Measurements from ENCODE around the gene PIGP.
"Not testable (repeated sequence)": the region's sequence is repeated elsewhere in the genome, so short reads cannot be mapped to it uniquely, and the experiment has no call there.

The PIGP gene

DNA sequence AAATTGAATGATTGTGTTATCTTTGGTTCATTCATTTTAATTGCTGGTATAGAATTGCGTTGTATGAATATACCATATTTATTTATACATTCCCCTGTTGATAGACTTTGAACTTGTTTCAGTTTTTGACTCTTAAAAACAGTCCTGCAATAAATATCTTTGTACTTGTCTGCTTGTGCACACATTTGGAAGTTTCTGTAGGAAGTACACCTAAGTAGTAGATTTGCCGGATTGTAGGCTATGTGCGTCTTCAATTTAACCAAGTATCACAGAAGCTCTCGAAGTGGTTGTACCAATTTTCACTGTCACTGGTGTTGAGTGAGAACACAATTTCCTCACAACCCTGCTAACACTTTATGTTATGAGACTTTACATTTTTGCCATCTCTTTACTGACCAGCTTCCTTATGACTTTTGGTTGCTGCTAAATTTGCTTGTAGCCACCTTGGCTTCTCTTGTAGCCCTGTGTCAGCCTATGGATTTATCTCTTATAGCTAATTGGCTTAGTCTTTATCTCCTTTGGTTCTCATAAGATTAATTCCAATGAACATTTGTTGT is 2.4 kb upstream of the PIGP start:
- no peak for DNase-seq

DNA sequence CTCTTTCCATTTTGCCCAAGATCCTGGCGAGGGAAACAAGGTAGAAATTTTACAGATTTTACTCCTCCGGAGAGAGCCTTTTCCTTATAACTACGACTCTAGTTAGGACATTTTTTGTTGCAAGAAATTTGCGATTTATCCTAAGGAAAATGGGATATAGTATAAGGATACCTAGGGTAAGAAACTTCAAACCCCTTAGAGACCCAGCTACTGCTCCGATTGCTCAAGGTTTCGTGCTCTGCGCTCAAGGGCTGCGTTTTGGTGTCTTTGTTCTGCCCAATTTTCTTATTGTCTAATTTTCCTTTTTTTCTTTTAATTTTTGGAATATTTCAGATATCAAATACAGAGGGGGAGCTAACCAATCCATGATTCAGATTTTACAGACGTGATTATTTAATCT is 1.7 kb upstream of the PIGP start:
- no peak for DNase-seq

DNA sequence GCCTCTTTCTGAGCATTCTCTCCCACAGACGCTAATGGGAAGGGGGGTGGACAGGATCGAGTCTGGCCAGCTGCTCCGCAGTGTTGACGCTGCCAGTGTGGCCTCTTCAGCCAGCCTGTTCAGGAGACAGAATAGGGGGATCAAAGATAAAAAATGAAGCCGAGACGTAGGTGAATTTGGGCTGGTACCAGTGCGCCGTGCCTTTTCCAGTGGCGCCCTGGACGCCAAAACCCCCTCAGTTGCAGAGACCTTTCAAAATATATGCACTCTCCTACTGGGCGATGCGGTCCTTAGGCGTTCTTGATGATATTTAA is 1.3 kb upstream of the PIGP start:
- no peak for DNase-seq

DNA sequence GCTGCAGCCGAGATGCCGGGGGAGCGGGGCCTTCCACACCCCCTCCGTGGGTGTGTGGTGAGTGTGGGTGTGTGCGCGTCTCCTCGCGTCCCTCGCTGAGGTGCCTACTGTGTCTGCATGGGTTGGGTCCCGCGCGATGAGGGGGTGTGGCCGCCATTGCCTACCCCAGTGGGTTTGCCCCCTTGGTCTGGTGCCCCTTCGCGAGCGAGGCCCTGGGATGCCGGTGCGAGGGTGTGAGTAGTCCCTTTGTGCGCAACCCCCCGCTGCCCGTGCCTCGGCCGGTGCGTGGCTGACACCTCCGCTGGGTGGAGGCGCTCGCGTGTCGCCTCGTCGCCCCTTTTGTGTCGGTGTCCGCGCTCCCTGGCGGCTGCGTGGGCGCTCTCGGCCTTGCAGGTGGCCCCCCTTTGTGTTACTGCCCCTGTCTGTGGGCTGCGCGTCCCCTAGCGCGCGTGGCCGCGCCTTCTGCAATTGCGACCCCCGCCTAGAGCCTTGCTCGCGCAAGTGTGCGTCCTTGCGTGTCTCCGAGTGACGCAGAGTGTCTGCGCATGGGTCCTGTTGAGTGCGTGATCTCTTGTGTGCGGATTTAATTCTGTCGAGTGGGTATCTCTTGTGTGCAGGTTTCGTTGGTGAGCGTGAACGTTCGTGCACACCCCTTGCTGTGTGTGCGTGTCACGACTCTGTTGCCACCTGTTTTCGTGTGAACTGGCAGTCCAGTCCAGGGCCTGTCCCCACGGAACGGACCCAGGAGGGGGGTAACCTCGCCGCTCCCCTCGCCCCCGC is 736 bp upstream of the PIGP start:
- peak; percentile 29 for DNase-seq

DNA sequence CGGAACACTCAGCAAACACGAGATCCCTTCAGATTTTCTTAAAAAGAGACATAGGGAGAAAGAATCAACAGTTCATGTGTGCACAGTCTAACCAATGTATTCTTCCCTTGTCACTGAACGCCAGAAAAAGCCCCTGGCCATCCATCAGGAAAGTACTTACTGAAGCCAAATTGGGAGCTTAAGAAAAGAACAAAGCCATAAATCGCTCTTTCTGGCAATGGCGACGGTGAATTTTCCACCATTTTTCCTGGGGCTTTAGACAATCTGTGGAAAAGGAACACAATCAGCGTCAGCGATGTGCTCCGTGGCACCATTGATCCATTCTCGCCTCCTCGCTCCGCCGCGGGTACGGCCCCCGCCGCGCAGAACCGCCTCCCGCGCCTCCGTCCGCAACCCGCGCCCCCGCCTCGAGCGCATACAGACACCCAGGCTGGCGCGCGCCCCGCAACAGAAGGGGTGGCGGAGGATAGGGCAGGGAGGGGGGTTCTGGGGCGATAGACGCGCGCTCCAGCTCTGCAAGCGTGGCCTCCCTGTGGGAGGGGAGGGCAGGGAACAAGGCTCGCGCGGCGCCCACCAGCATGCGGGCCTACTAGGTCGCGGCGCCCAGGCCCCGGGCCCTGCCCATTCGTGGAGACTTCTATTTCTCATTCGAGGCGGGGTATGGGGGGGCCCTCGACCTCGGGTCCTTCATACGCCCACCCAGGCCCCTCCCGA is 440 bp downstream of the PIGP start:
- DNase-seq: peak; percentile 56

DNA sequence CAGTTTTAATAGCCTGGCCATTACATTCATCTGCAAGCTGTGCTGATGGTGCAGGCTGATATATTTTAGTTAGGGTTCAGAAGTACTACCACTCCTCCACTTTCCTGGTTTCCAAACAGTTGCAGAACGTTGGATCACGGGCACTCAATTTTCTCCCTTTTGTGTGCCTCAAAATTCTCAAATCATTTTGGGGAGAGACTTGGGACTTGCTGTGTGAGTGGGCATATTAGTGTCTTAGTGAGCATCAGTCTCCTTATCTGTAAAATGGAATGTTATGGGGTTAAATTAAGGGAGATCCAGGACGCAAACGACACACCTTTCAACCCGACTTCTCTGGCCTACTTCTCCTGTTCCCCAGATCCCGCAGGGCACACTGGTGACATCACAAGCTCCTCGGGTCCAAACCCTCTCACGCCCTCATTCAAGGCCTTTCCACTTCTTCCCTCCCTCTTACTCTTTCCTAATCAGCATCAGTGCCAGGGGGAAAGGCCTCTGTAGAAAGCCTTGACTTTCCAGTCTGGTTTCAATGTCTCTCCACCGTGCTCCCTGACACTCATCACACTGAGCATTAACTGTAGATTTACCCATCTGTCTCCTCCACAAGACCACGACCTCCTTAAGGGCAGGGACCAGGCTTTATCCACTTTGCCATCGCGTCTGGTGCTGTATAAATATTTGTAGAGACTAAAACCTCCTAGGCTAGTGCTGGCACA is 1.2 kb downstream of the PIGP start:
- no peak for DNase-seq

DNA sequence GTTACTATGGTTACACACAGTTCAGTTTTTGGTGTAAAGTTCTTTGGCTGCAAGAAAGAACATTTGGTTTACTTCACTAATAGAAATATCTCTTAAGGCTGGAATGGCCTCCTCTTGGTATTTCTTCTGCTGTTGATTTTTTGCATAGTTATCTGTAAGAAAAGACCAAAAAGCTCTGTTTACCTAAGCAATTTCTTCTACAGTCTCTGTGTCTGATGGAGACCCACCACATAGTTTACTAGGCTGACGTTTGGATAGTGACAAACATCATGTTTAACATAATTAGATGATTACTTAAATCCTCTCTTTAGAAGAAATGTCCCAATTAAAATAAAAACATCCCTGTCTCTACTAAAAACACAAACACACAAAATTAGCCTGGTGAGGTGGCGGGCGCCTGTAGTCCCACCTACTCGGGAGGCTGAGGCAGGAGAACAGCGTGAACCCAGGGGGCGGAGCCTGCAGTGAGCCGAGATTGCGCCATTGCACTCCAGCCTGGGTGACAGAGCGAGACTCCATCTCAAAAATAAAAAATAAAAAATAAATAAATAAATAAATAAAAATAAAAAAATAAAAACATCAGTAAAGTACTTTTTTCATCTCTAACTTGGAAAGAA is 7.2 kb downstream of the PIGP start:
- DNase-seq: no peak

DNA sequence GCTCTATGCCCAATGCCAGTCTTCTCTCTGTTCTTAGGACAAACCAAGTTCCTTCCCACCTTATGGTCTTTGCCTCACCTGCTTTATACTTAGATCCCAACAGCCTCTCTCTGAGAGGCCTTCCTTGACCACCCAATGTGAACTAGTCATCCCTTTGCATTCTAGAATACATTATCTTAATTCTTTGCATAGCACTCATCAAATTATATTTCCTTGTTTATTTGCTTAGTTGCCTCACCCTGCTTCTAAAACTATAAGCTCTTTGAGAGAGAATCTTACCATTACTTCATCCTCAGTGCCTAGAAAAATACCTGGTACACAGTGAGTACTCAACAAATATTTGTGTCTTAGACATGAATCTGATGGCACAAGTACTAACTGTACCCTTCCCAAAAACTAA is 8.0 kb downstream of the PIGP start:
- DNase-seq: no peak

DNA sequence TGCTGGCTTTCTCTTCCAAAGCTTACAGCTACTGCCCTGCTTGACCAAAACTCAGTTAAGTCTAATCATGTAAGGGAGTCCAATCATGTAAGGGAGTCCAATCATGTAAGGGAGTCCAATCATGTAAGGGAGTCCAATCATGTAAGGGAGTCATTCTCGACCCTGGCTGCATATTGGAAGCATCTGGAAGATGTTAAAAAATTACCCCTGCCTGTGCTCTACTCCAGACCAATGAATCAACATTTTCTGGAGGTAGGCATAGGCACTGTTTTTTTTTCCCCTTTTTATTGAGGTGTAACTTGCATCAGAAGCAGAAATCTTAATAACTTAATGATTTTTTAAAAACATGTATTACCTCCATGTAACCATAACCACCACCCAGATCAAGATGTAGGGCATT is 9.4 kb downstream of the PIGP start:
- no peak for DNase-seq

DNA sequence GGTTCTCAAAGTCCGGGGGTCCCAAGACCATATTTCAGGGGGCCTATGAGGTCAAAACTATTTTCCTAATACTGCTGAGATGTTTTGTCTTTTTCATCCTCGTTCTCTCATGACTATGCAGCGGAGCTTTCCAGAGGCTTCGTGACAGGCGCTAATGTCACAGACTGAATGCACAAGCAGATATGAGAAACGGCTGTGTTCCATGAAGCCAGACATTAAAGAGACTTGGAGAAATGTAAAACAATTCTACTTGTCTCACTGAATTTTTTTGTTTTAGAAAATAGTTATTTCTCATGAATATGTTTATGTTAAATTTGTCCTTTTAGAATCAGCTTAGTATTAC is 10.3 kb downstream of the PIGP start:
- no peak for DNase-seq

DNA sequence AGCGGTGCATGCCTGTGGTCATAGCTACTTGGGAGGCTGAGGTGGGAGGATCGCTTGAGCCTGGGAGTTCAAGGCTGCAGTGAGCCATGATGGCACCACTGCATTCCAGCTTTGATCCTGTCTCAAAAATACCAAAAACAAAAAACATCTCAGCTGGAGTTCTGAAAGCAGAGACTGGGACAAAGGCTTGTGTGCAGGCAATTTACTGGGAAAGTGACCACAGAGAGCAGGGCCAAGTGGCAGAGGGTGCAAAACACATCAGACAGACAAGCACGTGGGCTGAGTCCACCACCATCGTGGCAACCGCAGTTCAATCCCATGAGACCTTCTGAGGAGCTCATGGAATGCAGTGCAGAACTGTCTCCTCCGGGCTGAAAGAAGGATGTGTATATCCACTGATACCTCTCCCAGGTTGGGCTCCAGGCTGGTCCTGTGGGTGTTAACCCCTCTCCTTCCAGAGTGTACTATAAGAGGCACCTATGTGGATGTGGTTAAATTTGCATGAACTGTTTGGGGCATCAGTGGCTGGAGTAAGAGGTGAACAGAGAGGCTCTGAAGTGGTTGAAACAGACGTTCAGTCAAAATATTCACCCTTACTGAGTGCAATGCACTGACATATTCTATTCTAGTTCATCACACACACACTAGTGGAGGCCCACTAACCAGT is 10.8 kb downstream of the PIGP start:
- DNase-seq: no peak

DNA sequence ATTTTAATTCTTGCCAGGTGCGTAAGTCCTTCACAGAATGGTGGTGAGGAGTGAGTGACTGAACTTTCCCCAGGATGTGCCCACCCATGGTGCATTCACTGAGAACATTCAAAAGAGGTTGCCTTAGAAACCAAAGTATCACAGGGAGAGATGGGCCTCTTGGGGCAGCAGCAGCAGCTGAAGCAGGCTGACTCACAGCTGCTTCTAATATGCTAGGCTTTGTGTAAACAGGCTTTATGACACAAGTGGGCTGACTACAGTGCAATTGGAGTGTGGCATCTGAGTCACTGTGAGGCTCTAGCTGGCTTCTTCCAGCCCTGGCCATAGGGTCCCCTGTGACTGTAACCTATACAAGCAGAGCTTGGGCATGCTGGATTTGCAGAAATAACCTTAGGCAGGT is 12.6 kb downstream of the PIGP start:
- no peak for DNase-seq

DNA sequence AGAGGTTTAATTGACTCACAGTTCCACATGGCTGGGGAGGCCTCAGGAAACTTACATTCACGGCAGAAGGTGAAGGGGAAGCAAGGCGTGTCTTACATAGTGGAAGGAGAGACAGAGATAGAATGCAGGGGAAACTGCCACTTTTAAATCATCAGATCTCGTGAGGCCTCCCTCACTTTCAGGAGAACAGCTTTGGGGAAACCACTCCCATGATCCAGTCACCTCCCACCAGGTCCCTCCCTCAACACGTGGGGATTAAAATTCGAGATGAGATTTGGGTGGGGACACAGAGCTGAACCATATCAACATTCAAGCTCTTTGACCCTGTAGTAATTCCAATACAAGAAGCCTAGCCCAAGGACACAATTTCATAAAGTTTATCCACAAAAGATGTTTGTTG is 13.7 kb downstream of the PIGP start:
- DNase-seq: no peak

DNA sequence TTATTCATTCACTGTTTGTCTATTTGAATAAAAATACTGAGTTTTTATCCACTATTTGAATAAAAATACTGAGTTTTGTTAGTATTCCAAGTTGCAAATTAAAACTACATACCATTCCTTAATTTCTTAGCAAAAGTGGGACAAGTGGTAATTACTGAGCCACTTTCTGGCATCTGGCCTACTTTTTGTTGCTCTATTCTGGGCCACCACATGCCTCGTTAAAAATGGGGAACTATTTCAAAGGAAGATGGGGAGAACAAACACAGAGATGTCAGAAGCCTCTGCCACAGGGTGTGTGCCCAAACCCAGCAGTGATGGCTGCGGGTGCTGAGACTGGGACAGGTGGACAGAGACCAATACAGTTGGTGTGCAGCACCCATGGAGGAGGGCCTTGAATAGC is 14.6 kb downstream of the PIGP start:
- no peak for DNase-seq

DNA sequence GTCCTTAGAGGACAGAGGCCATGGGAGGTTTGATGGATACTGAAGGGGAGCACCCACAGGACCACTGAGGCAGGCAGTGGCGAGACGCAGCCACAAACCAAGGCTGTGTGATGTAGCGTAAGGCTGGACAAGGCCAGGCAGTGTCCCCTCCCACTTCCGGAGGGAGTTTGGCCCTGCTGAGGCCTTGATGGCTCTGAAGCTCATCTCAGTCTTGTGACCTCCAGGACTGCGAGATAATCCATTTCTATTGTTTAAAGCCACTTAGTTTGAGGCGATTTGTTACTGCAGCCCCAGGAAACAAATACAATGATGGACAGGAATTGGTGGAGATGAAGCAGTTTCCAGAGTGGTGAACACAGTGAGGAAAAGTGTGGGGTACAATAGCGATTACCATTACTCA is 15.3 kb downstream of the PIGP start:
- no peak for DNase-seq

DNA sequence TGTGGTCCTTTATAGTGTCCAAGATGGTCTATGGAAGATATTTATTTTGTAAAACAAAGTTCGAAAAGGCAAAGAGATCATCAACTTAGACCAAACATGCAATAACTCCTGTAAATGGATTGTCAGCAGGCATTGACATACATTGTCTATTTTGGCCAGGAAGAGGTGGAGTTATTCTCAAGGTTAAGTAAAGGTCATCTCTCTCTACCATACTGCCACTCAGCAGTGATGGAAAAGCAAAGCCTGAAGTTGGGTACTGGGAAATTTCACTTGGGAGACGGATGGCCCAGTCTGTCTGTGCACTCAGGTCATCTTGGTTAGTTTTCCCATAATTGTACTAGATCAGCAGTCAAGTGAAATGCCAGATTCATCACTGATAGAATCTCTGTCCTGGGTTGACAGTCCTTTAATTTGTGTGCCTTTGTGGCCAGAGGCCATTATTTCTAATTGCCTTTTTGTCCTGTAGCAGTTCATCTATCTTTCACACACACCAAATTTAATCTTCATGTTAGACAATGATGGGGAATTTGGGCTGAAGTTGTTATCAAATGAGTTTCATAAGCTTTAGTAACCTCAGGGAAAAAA is 17.5 kb downstream of the PIGP start:
- no peak for DNase-seq

DNA sequence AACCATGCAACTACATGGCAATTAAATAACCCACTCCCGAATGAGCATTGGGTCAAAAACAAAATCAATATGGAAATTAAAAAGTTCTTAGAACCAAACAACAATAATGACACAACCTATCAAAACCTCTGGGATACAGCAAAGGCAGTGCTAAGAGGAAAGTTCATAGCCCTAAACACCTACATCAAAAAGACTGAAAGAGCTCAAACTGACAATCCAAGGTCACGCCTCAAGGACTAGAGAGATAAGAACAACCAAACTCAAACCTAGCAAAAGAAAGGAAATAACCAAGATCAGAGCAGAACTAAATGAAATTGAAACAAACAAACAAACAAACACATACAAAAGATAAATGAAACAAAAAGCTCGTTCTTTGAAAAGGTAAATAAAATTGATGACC is 23.1 kb downstream of the PIGP start:
- DNase-seq: not testable (repeated sequence)

DNA sequence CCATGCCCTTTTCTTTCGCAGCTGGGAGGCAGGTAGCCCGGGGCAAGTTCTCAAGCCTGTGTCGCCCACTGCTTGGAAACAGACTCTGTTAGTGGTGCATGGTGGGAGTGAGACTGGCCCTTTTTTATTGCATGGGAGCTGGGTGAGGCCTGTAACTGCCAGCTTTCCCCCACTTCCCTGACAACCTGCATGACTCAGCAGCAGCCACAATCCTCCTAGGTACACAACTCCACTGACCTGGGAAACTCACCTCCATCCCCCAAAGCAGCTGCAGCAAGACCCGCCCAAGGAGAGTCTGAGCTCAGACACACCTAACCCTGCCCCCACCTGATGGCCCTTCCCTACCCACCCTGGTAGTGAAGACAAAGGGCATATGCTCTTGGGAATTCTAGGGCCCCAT is 25.8 kb downstream of the PIGP start:
- DNase-seq: no peak

DNA sequence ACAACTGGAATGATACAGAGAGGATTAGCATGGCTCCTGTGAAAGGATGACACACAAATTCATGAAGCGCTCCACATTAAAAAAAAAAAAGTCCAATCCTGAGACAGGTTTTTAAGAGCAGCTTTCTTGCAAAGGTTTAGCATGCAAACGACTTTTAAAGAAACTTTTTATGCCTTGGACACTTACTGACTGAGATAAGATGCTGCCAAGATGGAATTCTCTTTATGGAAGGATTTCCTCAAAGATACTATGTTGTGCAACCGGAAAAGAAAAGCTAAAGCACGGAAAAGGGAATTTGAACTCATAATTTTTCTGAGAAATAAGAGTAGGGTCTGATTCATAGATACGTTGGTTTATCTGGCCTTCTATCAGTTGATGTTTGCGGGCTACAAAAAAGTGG is 27.3 kb downstream of the PIGP start:
- no peak for DNase-seq

DNA sequence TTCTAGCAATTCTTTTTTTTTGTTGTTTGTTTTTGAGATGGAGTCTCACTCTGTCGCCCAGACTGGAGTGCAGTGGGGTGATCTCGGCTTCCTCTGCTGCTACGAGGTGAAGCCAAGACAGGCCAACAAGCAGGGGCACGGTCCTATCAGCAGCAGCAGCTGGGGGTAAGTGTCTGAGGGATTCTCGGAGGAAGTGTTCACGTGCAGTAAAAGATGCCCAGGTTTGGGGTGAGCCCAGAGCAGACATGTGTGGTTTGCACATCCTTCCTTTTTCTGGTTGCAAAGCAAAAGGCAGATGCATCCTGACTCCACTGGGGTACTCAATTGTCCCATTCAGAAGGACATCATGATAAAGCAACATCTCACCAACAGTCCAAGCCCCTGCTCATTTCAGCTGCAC is 27.7 kb downstream of the PIGP start:
- DNase-seq: peak; percentile 75

DNA sequence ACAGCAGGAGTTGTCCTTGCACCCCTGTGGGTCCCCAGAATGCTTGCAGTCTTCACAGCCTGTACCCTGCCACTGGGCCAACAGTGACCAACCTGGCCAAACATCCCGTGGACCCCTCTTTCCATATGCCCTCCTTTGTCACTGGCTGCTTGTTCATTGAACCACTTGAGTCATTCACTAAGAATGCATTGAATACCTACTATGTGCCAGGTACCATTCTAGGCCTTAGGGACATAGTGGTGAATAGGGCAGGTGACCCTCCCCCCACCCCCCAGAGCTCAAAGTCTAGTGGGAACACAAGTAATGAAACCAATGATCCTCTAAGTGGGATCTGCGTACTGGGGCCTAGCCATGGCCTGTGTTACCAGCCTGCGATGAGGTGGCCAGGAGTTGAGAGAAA is 28.2 kb downstream of the PIGP start:
- DNase-seq: no peak

DNA sequence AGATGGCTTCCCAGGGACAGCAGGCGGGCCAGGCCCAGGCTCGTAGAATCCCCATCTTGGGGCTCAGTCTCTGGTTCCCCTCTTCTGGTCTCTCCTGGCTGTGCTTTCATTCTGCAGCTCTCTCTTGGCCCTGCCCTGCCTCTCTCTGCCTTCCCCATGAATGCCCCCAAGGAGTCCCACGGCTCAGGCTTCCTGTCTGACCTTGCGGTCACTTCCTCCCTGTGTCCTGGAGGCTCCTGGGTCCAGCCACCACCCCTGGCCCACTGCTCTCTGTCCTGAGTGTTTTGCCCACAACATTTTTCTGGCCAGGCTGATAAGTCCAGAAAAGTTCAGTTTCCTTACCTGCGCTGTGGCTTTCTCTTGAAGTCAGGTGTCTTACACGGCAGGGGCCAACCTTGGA is 29.1 kb downstream of the PIGP start:
- no peak for DNase-seq
